B cell (primary cell): ENCODE results near the gene CDK4. TPM values are rescaled to one million over a fixed set of nuclear protein-coding genes. Genes with fewer than 3 reads are reported as not detected.

Experiments used
- ATAC-seq: fragments of 200-7000 bp; cut with Tn5 transposase; one replicate; pipeline ENCODE4 v1.10.0; 2021; ENCODE audit warnings: low read depth, mild to moderate bottlenecking, moderate number of reproducible peaks, moderate library complexity
- CTCF ChIA-PET: fragments of 350-600 bp; sonication (Branson Sonifier 250); formaldehyde crosslinking; loops from one replicate; lab custom pipeline; 2021; ENCODE audit warnings: antibody characterized with exemption, inconsistent platforms; lab: Charles Lee
- POLR2A ChIA-PET: fragments of 350-600 bp; sonication (Branson Sonifier 250); formaldehyde crosslinking; loops from one replicate; lab custom pipeline; 2021; ENCODE audit warnings: antibody characterized with exemption; lab: Charles Lee
- DNase-seq: peaks from one replicate; pipeline ENCODE4 v3.0.0; 2013
- H2AFZ ChIP-seq: 2 replicates; pipeline ENCODE4 v1.6.1; 2012; ENCODE audit warnings: mild to moderate bottlenecking, low read depth, low read length; ENCODE audit not compliant: insufficient read depth, poor library complexity, severe bottlenecking
- H3K27ac ChIP-seq, 2 donors: 1 replicate in 1 of 2; 2 replicates in 1 of 2; pipeline ENCODE4 v1.5.1; 2012 to 2013; ENCODE audit warnings: low read length in 2 of 2, mild to moderate bottlenecking in 2 of 2, moderate library complexity in 1 of 2
- H3K27me3 ChIP-seq, 4 experiments: fragments of 200-600 bp in 1 of 4; sonication (generic) in 1 of 4; replicated peaks in 1 of 4; 1 replicate in 2 of 4; 2 replicates in 2 of 4; pipeline versions ENCODE4 v1.6.1 to v1.7.0; 2013 to 2016; ENCODE audit warnings: low read length in 3 of 4, mild to moderate bottlenecking in 2 of 4, mixed read lengths in 1 of 4, moderate library complexity in 1 of 4; ENCODE audit not compliant: insufficient read depth in 4 of 4, control insufficient read depth in 3 of 4; ENCODE audit errors: control extremely low read depth in 1 of 4
- H3K36me3 ChIP-seq, 2 experiments: replicated peaks in 1 of 2; 1 replicate in 1 of 2; 2 replicates in 1 of 2; pipeline versions ENCODE4 v1.6.1 to v1.7.1; 2013; ENCODE audit warnings: low read length in 1 of 2; ENCODE audit not compliant: insufficient read depth in 2 of 2, control insufficient read depth in 1 of 2; ENCODE audit errors: control extremely low read depth in 1 of 2, extremely low read depth in 1 of 2
- H3K4me1 ChIP-seq, 2 donors: fragments of 200-600 bp in 1 of 2; sonication (generic) in 1 of 2; 1 replicate in 1 of 2; 2 replicates in 1 of 2; pipeline versions ENCODE4 v1.5.1 to v1.6.1; 2013 to 2017; ENCODE audit warnings: low read length in 2 of 2; ENCODE audit not compliant: control insufficient read depth in 2 of 2, insufficient read depth in 2 of 2
- H3K4me2 ChIP-seq: replicated peaks from 2 replicates; pipeline ENCODE3; 2012; ENCODE audit warnings: mild to moderate bottlenecking, low read depth, low read length; ENCODE audit not compliant: poor library complexity, severe bottlenecking
- H3K4me3 ChIP-seq, 5 experiments: fragments of 200-600 bp in 1 of 5; sonication (generic) in 1 of 5; 1 replicate in 3 of 5; 2 replicates in 2 of 5; pipeline versions ENCODE4 v1.5.1 to v1.7.0; 2011 to 2016; ENCODE audit warnings: low read length in 4 of 5, mild to moderate bottlenecking in 4 of 5, low read depth in 2 of 5, control low read depth in 1 of 5, moderate library complexity in 1 of 5; ENCODE audit not compliant: insufficient read depth in 1 of 5; ENCODE audit errors: control extremely low read depth in 1 of 5, extremely low read depth in 1 of 5
- H3K79me2 ChIP-seq: fragments of 200-600 bp; sonication (generic); one replicate; pipeline ENCODE4 v1.6.0; 2016; ENCODE audit warnings: low read length; ENCODE audit not compliant: control insufficient read depth, insufficient read depth
- H3K9ac ChIP-seq: fragments of 200-600 bp; sonication (generic); 2 replicates; pipeline ENCODE4 v1.6.1; 2017; ENCODE audit warnings: mild to moderate bottlenecking, low read length, moderate library complexity
- H3K9me3 ChIP-seq, 3 donors: one replicate each; pipeline versions ENCODE4 v1.6.1 to v1.7.1; 2013; ENCODE audit warnings: low read length in 2 of 3; ENCODE audit not compliant: control insufficient read depth in 2 of 3, insufficient read depth in 1 of 3; ENCODE audit errors: control extremely low read depth in 1 of 3
- H4K20me1 ChIP-seq: 2 replicates; pipeline ENCODE4 v1.6.0; 2012; ENCODE audit warnings: mild to moderate bottlenecking, low read length; ENCODE audit not compliant: insufficient read depth, control insufficient read depth, poor library complexity, severe bottlenecking
- H3K27ac Mint-ChIP-seq: one replicate; pipeline ENCODE4 v1.8.0; 2021; ENCODE audit warnings: mixed read lengths
- H3K27me3 Mint-ChIP-seq: one replicate; pipeline ENCODE4 v1.8.0; 2021; ENCODE audit warnings: mixed read lengths
- H3K4me1 Mint-ChIP-seq: one replicate; pipeline ENCODE4 v1.8.0; 2021; ENCODE audit warnings: mixed read lengths
- H3K4me3 Mint-ChIP-seq: one replicate; pipeline ENCODE4 v1.8.0; 2021; ENCODE audit warnings: mixed read lengths
- H3K9me3 Mint-ChIP-seq: one replicate; pipeline ENCODE4 v1.8.0; 2022; ENCODE audit warnings: mixed read lengths; ENCODE audit not compliant: insufficient read depth
- CTCF ChIP-seq: fragments of 200-600 bp; IDR thresholded peaks from one replicate; pipeline ENCODE4 v1.8.0; 2022; ENCODE audit warnings: antibody characterized with exemption, mild to moderate bottlenecking
- EZH2 ChIP-seq: IDR thresholded peaks from 2 replicates; pipeline ENCODE4 v1.6.1; 2012; ENCODE audit warnings: borderline replicate concordance, low read depth, mild to moderate bottlenecking, moderate library complexity, low read length; ENCODE audit not compliant: insufficient read depth, poor library complexity, severe bottlenecking
- WGBS: methylation state at CpG from one replicate; pipeline ENCODE4 v1.1.5; 2013; ENCODE audit warnings: missing lambda C conversion rate; ENCODE audit not compliant: insufficient coverage; 5-methylcytosine and 5-hydroxymethylcytosine counted together
- intact Hi-C: fragments of 100-400 bp; cut with micrococcal nuclease; formaldehyde crosslinking; loops from one replicate; pipeline ENCODE4 v1.10.0; 2022
- polyA plus RNA-seq: library from polyadenylated mRNA; depleted of rRNA; stranded (reverse); fragments of >200 nt; gene quantifications from 2 replicates; pipeline ENCODE4 v1.2.3, GENCODE V29; 2012
- total RNA-seq, 2 donors: library from RNA; stranded (reverse); fragments of 120-200 nt in 1 of 2; gene quantifications; 1 replicate in 1 of 2; 2 replicates in 1 of 2; pipeline versions ENCODE4 v1.2.3 to v1.2.4, GENCODE V29; 2013 to 2022

CDK4 gene
- total and polyA plus RNA-seq, 2 donors (not counting 1 experiment from before 2014, with no cell fraction given): 34.8 to 44.6 TPM

- Histone ChIP-seq H2AFZ (no peak overlapping the region), H3K27ac (no peak overlapping the region), H3K4me3 (no peak overlapping the region), H4K20me1 (no peaks in the 10 kb centered on the region), H3K4me2 (no peak overlapping the region), H3K79me2 (peaks cover 7% of the 10 kb centered on the region), H3K27me3 (no peaks in the 10 kb centered on the region), H3K9me3 (no peaks in the 10 kb centered on the region), H3K9ac (no peak overlapping the region), H3K4me1 (no peaks in the 10 kb centered on the region), H3K36me3 (peaks cover 0 to 59% of the 10 kb centered on the region in 2 experiments)
- POLR2A ChIA-PET: no interaction called here
- DNase-seq (no peak), ATAC-seq (no peak)
- 78% methylated on average over 1 of the region's 1 CpG for WGBS
- Mint-ChIP-seq H3K4me1 (no peaks in the 10 kb centered on the region), H3K27ac (no peak overlapping the region), H3K27me3 (no peaks in the 10 kb centered on the region), H3K9me3 (no peaks in the 10 kb centered on the region), H3K4me3 (no peak overlapping the region)
- intact Hi-C loops: no loop called here
- TF ChIP-seq EZH2 (no peak), CTCF (no peak)
- CTCF ChIA-PET: interaction anchor here (0.9 to 1.6 kb wide), 3 partner anchors 9 to 111 kb away, joined by 4 to 6 read pairs (median 4); no protein-coding TSS in a partner anchor
Measured at GRCh38 chr12:57793920-57794319, 41.8 kb upstream of the CDK4 start.

GRCh38 chr12:57783861-57784260 is 31.8 kb upstream of the CDK4 start:
- no peaks in the 10 kb centered on the region for H3K27me3 Mint-ChIP-seq
- no peak overlapping the region for H3K27ac ChIP-seq
- peak overlapping the region; percentile 98 for H3K4me2 ChIP-seq
- H4K20me1 ChIP-seq: no peaks in the 10 kb centered on the region
- DNase-seq: no peak
- ATAC-seq: no peak
- peak overlapping the region; percentile 26 for H3K27ac Mint-ChIP-seq
- peak overlapping the region; percentile 83 for H3K4me3 Mint-ChIP-seq
- H3K79me2 ChIP-seq: peaks cover 25% of the 10 kb centered on the region
- no peaks in the 10 kb centered on the region for H3K9me3 Mint-ChIP-seq
- H2AFZ ChIP-seq: no peak overlapping the region
- no peaks in the 10 kb centered on the region for H3K27me3 ChIP-seq
- 100% methylated on average over 1 of the region's 11 CpGs for WGBS
- H3K9me3 ChIP-seq: no peaks in the 10 kb centered on the region
- intact Hi-C loops: loop anchor here (5.0 kb wide), 1 partner anchor 42 kb away; no protein-coding TSS in a partner anchor
- no peak overlapping the region for H3K4me3 ChIP-seq
- peaks cover 9 to 29% of the 10 kb centered on the region in 2 experiments for H3K36me3 ChIP-seq
- TF ChIP-seq CTCF (no peak), EZH2 (no peak)
- ChIA-PET POLR2A (no interaction called here), CTCF (interaction anchor here (1.2 to 6.9 kb wide), 8 partner anchors 12 to 120 kb away, joined by 3 to 59 read pairs (median 6); partner anchors contain the start of genes CYP27B1, EEF1AKMT3, MARCHF9 and METTL1)
- H3K4me1 Mint-ChIP-seq: peaks cover 18% of the 10 kb centered on the region
- peaks cover 9 to 17% of the 10 kb centered on the region in 2 donors for H3K4me1 ChIP-seq
- no peak overlapping the region for H3K9ac ChIP-seq
